ENCODE data around the gene ZNF821. TPM values are rescaled to one million over a fixed set of nuclear protein-coding genes. Genes with fewer than 3 reads are reported as not detected.
A peak's percentile ranks its signal among the peaks of the same experiment; 100 is the strongest.

Gene ZNF821
- total RNA-seq, 1 donor from 2014 or later = 10.3 TPM

DNA sequence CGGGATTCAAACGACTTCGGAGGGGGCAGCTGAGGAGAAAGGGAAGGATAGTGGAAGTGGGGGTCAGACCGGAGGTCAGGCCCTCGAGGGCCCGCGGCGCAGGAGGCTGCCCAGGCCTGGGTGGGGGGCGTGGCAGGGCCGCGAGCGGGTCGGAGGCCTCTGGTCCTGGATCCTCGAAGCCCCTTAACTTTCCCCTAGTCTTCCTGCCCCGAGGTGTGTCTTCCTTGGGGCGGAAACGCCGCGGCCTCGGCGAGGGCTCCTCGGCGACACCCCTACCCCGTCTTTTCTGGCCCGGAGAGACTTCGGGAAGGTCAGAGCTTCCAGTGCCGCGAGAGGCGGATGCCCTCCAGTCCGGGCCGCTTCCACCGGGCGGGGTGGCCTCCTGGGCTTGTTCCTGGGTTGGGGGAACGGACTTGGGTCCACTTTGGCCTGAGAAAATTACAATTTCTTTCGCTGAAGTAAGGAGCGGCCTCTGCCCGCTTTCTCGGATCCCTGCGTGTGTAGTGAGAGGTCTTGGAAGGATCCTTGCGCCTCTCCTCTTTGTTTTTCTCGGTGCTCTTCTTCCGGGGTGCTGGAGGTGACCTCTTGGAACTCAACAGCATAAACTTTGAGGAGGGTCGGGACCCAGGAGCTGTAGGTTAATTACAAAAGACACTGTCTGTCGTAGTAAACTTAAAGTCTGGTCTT is 11.8 kb upstream of the ZNF821 start:
- peak overlapping the region; percentile 63 for H2AFZ ChIP-seq (replicated peaks)
- peak overlapping the region; percentile 99 for H3K27ac Mint-ChIP-seq
- H3K9me3 ChIP-seq (ENCODE audit: low read depth) = no peaks in the 10 kb centered on the region
- peak overlapping the region; percentile 97 for H3K4me3 ChIP-seq
- TF ChIP-seq EZH2 (IDR thresholded peaks at IDR 0.05) (no peak), EZH2phosphoT487 (IDR thresholded peaks at IDR 0.05) (no peak)
- TF ChIP-seq, protein P1, sequence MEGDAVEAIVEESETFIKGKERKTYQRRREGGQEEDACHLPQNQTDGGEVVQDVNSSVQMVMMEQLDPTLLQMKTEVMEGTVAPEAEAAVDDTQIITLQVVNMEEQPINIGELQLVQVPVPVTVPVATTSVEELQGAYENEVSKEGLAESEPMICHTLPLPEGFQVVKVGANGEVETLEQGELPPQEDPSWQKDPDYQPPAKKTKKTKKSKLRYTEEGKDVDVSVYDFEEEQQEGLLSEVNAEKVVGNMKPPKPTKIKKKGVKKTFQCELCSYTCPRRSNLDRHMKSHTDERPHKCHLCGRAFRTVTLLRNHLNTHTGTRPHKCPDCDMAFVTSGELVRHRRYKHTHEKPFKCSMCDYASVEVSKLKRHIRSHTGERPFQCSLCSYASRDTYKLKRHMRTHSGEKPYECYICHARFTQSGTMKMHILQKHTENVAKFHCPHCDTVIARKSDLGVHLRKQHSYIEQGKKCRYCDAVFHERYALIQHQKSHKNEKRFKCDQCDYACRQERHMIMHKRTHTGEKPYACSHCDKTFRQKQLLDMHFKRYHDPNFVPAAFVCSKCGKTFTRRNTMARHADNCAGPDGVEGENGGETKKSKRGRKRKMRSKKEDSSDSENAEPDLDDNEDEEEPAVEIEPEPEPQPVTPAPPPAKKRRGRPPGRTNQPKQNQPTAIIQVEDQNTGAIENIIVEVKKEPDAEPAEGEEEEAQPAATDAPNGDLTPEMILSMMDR (IDR thresholded peaks at IDR 0.05) = no peak
- H3K9me3 Mint-ChIP-seq = peaks cover 8% of the 10 kb centered on the region
- peaks cover 28% of the 10 kb centered on the region for H3F3A ChIP-seq (ENCODE audit: low read depth)
- H4K20me1 ChIP-seq (ENCODE audit: low read depth) = peaks cover 50% of the 10 kb centered on the region
- peak overlapping the region; percentile 88 for H3K4me2 ChIP-seq
- H3K4me3 Mint-ChIP-seq = peak overlapping the region; percentile 99
- H3K4me1 ChIP-seq = peaks cover 8% of the 10 kb centered on the region
- H3K27me3 Mint-ChIP-seq (ENCODE audit: insufficient read depth, low read depth) = peaks cover 3% of the 10 kb centered on the region
- H3K4me1 Mint-ChIP-seq = peaks cover 15% of the 10 kb centered on the region
- peak overlapping the region; percentile 82 for H3K27ac ChIP-seq
- peak; percentile 42 for DNase-seq (ENCODE audit: low spot score)
- peak overlapping the region; percentile 94 for H3K9ac ChIP-seq
- H3K36me3 Mint-ChIP-seq = peaks cover 13% of the 10 kb centered on the region
- H3K27me3 ChIP-seq = no peaks in the 10 kb centered on the region
- peaks cover 65% of the 10 kb centered on the region for H3K79me2 ChIP-seq (ENCODE audit: low read depth)
- H3K36me3 ChIP-seq = no peaks in the 10 kb centered on the region

DNA sequence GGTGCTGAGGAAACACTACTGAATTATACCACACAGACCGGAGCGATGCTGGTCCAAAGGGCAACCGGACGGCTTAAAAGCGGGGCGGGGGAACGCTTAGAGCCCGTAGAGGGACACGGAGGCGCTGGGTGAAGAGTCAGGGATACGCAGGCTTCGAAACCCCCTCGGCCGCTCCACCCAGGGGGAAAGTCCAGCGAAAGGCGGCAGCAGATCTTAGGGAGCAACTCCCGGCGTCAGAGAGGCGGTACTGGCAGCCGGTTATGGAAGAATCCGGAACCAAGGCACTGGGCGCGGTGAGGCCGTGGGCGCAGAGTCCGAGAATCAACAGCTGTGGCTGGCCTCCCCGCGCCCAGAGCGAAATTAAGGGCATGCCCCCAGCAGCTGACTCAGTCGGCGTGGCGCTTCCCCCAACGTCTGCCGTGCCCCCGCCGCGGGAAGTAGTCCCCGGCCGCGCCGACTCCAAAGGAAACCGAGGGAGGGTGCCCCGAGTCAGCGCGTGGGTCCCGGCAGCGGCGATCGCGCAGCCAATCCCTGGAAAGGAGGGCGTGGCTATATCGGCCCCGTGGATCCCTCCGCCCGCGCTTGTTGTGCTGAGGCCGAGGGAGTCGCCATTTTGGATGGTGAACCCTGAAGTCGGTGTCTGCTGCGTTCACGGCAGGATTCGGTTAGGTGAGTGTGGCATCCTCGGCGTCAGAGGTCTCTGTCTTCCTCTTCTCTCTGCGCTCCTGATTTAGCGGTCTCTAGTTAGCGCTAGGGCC is 11.1 kb upstream of the ZNF821 start, which contains the start of gene IST1:
Gene IST1, plus strand, starts transcription at position 611 of the 758 bp plus-strand sequence. CDS start 20,110 bp downstream, outside the sequence.
- Mint-ChIP-seq H3K36me3 (peaks cover 9% of the 10 kb centered on the region), H3K27ac (peak within 1 kb of the TSS; percentile 99), H3K27me3 (ENCODE audit: insufficient read depth, low read depth) (peaks cover 3% of the 10 kb centered on the region), H3K4me3 (peak within 1 kb of the TSS; percentile 99), H3K9me3 (peaks cover 5% of the 10 kb centered on the region), H3K4me1 (peaks cover 15% of the 10 kb centered on the region)
- Histone ChIP-seq H3K4me1 (peaks cover 9% of the 10 kb centered on the region), H3K27me3 (no peaks in the 10 kb centered on the region), H4K20me1 (ENCODE audit: low read depth) (peaks cover 42% of the 10 kb centered on the region), H3K9me3 (ENCODE audit: low read depth) (no peaks in the 10 kb centered on the region), H3F3A (ENCODE audit: low read depth) (peaks cover 28% of the 10 kb centered on the region), H3K36me3 (no peaks in the 10 kb centered on the region), H3K4me3 (peak within 1 kb of the TSS; percentile 97), H3K27ac (peak within 1 kb of the TSS; percentile 82), H2AFZ (replicated peaks) (peak within 1 kb of the TSS; percentile 65), H3K9ac (peak within 1 kb of the TSS; percentile 94), H3K79me2 (ENCODE audit: low read depth) (peaks cover 57% of the 10 kb centered on the region), H3K4me2 (peak within 1 kb of the TSS; percentile 88)
- peak; percentile 99 for DNase-seq (ENCODE audit: low spot score)
- no peak for TF ChIP-seq EZH2phosphoT487 (IDR thresholded peaks at IDR 0.05)

DNA sequence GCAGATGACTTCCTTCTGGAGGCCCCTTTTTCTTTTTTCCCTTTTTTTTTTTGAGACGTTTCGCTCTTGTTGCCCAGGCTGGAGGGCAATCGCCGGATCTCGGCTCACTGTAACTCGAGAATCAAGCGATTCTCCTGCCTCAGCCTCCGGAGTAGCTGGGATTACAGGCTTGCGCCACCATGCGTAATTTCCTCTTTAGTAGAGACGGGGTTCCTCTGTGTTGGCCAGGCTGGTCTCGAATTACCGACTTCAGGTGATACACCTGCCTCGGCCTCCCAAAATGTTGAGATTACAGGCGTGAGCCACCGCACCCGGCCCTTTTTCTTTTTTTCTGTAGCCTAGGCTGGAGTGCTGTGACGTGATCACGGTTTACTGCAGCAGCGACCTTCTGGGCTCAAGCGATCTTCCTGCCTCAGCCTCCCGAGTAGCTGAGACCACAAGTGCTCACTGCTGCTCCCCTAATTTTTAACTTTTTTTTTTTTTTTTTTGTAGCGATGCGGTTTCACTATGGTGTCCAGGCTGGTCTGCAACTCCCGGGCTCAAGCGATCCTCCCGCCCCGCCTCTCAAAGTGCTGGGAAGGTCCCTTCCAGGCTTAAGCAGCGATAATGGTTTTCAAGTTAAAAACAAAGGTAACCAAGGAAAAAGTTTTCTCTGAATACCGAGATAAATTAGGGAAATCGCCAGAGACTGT is 10.4 kb upstream of the ZNF821 start:
- peak overlapping the region; percentile 97 for H3K4me3 ChIP-seq
- peak overlapping the region; percentile 25 for H3K9ac ChIP-seq
- peaks cover 9% of the 10 kb centered on the region for H3K36me3 Mint-ChIP-seq
- peak overlapping the region; percentile 96 for H3K27ac Mint-ChIP-seq
- TF ChIP-seq, protein P1 (IDR thresholded peaks at IDR 0.05) = peak; percentile 7
- no peak for TF ChIP-seq EZH2 (IDR thresholded peaks at IDR 0.05)
- H3K36me3 ChIP-seq = no peaks in the 10 kb centered on the region
- peak overlapping the region; percentile 88 for H3K4me2 ChIP-seq
- no peaks in the 10 kb centered on the region for H3K9me3 ChIP-seq (ENCODE audit: low read depth)
- H3K9me3 Mint-ChIP-seq = peaks cover 4% of the 10 kb centered on the region
- peak overlapping the region; percentile 65 for H2AFZ ChIP-seq (replicated peaks)
- DNase-seq (ENCODE audit: low spot score) = peak; percentile 79
- H3K4me1 ChIP-seq = peaks cover 9% of the 10 kb centered on the region
- peaks cover 3% of the 10 kb centered on the region for H3K27me3 Mint-ChIP-seq (ENCODE audit: insufficient read depth, low read depth)
- H4K20me1 ChIP-seq (ENCODE audit: low read depth) = peaks cover 35% of the 10 kb centered on the region
- peak overlapping the region; percentile 82 for H3K27ac ChIP-seq
- H3K4me3 Mint-ChIP-seq = peak overlapping the region; percentile 99
- H3K4me1 Mint-ChIP-seq = peaks cover 15% of the 10 kb centered on the region
- H3F3A ChIP-seq (ENCODE audit: low read depth) = peaks cover 28% of the 10 kb centered on the region
- no peaks in the 10 kb centered on the region for H3K27me3 ChIP-seq
- peaks cover 50% of the 10 kb centered on the region for H3K79me2 ChIP-seq (ENCODE audit: low read depth)
